GM12878 (cell line): ENCODE results near the gene PTPRF. TPM values are rescaled to one million over a fixed set of nuclear protein-coding genes. Genes with fewer than 3 reads are reported as not detected.

Experiments
- CREM ChIP-seq: IDR thresholded peaks from 2 replicates; pipeline ENCODE4 v1.6.1; 2014; ENCODE audit warnings: antibody characterized with exemption, low read depth
- HCFC1 ChIP-seq: fragments of 150-350 bp; IDR thresholded peaks from 2 replicates; pipeline ENCODE4 v1.6.1; 2014; ENCODE audit warnings: low read length
- IKZF2 ChIP-seq, 2 experiments: fragments of 450-650 bp; IDR thresholded peaks; 2 replicates each; pipeline ENCODE4 v1.6.1; 2017; ENCODE audit warnings: mild to moderate bottlenecking in 2 of 2, moderate library complexity in 2 of 2
- SMC3 ChIP-seq: IDR thresholded peaks from 2 replicates; pipeline ENCODE4 v1.6.1; 2011; ENCODE audit warnings: low read length, improper control_type of control experiment, borderline replicate concordance
- polyA plus RNA-seq, 11 experiments: library from polyadenylated mRNA; depleted of rRNA in 4 of 11; unstranded in 6 of 11; stranded (reverse) in 5 of 11; fragments of >200 nt; fragmentation: Nextera tagmentation in 4 of 11; fragmentation: Illumina TruSeq in 1 of 11; extraction: Ambion mirVana in 4 of 11; extraction: Trizol in 1 of 11; gene quantifications; 1 replicate in 1 of 11; 2 replicates in 10 of 11; pipeline versions ENCODE4 v1.2.1 to v1.2.3, GENCODE V29; 2011 to 2016; ENCODE audit warnings: inconsistent platforms in 2 of 11, missing spikeins in 2 of 11, low read depth in 1 of 11
- total RNA-seq, 4 experiments: library from RNA; depleted of rRNA in 3 of 4; stranded (reverse); fragments of >200 nt in 3 of 4; fragmentation: Illumina TruSeq in 1 of 4; extraction: Trizol in 1 of 4; gene quantifications; 2 replicates each; pipeline versions ENCODE4 v1.2.1 to v1.2.3, GENCODE V29; 2013 to 2021
- TF ChIP-seq, protein P1 (sequence below): fragments of 450-650 bp; IDR thresholded peaks from 2 replicates; pipeline ENCODE4 v1.6.1; 2018; ENCODE audit warnings: borderline replicate concordance, mild to moderate bottlenecking; ENCODE audit not compliant: partially characterized antibody
- TF ChIP-seq, protein P2 (sequence below): fragments of 150-350 bp; IDR thresholded peaks from 2 replicates; pipeline ENCODE4 v1.6.1; 2016; ENCODE audit warnings: low read depth, low read length
- TF ChIP-seq, protein P3 (sequence below): IDR thresholded peaks from 2 replicates; pipeline ENCODE4 v1.6.1; 2011; ENCODE audit warnings: low read depth, mild to moderate bottlenecking, low read length, moderate library complexity, borderline replicate concordance; ENCODE audit errors: extremely low read depth
- TF ChIP-seq, protein P4 (sequence below): fragments of 450-650 bp; IDR thresholded peaks from 2 replicates; pipeline ENCODE4 v1.6.1; 2018; ENCODE audit warnings: mild to moderate bottlenecking, low read depth, moderate library complexity; ENCODE audit not compliant: partially characterized antibody

The PTPRF gene
- total and polyA plus RNA-seq, 10 of the 15 experiments (the other 5 are each of a cell fraction or from before 2014, with no cell fraction given) = 0.04 to 2.6 (median 0.32) TPM

DNA sequence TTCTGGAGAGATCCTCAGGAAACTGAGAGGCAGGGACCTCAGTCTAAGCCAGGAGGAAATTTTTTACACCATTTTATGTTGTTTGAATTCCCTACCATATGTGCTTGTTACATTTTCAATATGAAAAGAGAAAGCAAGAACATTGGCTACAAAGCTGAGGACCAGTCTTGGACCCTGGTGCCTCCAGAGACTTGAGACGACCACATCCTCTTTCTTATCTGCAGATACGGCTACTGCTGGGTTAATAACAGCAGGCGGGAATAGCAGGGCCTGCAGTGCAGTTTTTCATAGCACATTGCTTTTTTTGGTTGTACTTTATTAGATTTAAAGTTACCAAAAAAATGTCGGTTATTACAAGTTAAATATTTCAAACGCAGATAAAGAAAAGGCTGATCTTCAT is 123.2 kb downstream of the PTPRF start (continued):
- TF ChIP-seq, protein P1, sequence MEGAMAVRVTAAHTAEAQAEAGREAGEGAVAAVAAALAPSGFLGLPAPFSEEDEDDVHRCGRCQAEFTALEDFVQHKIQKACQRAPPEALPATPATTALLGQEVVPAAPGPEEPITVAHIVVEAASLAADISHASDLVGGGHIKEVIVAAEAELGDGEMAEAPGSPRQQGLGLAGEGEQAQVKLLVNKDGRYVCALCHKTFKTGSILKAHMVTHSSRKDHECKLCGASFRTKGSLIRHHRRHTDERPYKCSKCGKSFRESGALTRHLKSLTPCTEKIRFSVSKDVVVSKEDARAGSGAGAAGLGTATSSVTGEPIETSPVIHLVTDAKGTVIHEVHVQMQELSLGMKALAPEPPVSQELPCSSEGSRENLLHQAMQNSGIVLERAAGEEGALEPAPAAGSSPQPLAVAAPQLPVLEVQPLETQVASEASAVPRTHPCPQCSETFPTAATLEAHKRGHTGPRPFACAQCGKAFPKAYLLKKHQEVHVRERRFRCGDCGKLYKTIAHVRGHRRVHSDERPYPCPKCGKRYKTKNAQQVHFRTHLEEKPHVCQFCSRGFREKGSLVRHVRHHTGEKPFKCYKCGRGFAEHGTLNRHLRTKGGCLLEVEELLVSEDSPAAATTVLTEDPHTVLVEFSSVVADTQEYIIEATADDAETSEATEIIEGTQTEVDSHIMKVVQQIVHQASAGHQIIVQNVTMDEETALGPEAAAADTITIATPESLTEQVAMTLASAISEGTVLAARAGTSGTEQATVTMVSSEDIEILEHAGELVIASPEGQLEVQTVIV = no peak
- TF ChIP-seq, protein P2, sequence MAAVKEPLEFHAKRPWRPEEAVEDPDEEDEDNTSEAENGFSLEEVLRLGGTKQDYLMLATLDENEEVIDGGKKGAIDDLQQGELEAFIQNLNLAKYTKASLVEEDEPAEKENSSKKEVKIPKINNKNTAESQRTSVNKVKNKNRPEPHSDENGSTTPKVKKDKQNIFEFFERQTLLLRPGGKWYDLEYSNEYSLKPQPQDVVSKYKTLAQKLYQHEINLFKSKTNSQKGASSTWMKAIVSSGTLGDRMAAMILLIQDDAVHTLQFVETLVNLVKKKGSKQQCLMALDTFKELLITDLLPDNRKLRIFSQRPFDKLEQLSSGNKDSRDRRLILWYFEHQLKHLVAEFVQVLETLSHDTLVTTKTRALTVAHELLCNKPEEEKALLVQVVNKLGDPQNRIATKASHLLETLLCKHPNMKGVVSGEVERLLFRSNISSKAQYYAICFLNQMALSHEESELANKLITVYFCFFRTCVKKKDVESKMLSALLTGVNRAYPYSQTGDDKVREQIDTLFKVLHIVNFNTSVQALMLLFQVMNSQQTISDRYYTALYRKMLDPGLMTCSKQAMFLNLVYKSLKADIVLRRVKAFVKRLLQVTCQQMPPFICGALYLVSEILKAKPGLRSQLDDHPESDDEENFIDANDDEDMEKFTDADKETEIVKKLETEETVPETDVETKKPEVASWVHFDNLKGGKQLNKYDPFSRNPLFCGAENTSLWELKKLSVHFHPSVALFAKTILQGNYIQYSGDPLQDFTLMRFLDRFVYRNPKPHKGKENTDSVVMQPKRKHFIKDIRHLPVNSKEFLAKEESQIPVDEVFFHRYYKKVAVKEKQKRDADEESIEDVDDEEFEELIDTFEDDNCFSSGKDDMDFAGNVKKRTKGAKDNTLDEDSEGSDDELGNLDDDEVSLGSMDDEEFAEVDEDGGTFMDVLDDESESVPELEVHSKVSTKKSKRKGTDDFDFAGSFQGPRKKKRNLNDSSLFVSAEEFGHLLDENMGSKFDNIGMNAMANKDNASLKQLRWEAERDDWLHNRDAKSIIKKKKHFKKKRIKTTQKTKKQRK = no peak
- TF ChIP-seq SMC3 (no peak), HCFC1 (no peak), IKZF2 (IDR thresholded peaks at IDR 0.05) (peak in 1 of 2 experiments; percentile 38; a peak in 2 of 4 replicates), CREM (no peak)
- TF ChIP-seq, protein P3, sequence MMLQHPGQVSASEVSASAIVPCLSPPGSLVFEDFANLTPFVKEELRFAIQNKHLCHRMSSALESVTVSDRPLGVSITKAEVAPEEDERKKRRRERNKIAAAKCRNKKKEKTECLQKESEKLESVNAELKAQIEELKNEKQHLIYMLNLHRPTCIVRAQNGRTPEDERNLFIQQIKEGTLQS = no peak
- TF ChIP-seq, protein P4, sequence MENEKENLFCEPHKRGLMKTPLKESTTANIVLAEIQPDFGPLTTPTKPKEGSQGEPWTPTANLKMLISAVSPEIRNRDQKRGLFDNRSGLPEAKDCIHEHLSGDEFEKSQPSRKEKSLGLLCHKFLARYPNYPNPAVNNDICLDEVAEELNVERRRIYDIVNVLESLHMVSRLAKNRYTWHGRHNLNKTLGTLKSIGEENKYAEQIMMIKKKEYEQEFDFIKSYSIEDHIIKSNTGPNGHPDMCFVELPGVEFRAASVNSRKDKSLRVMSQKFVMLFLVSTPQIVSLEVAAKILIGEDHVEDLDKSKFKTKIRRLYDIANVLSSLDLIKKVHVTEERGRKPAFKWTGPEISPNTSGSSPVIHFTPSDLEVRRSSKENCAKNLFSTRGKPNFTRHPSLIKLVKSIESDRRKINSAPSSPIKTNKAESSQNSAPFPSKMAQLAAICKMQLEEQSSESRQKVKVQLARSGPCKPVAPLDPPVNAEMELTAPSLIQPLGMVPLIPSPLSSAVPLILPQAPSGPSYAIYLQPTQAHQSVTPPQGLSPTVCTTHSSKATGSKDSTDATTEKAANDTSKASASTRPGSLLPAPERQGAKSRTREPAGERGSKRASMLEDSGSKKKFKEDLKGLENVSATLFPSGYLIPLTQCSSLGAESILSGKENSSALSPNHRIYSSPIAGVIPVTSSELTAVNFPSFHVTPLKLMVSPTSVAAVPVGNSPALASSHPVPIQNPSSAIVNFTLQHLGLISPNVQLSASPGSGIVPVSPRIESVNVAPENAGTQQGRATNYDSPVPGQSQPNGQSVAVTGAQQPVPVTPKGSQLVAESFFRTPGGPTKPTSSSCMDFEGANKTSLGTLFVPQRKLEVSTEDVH = no peak
